ENCODE results near the gene MACO1. TPM values are rescaled to one million over a fixed set of nuclear protein-coding genes. Genes with fewer than 3 reads are reported as not detected.

MACO1 gene
- total RNA-seq, 1 experiment from 2014 or later = 9.8 TPM

DNA sequence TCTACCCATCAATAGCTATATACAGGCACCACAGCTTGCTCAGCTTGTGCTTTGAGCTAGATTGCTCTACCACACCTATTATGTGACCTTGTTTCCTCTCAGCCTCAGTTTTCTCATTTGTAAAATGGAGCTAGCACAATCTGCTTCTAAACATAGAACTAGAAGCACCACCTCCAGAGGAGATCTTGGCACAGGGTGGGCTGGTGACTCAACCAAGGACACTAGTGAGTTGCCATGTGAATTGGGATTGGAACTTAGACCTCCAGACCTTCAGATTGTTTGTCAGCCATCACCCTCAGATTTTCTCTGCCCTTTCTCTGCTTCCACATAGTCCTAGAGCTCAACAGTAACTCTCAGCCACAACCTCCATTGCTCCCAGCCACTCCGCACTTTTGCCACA is 3.0 kb upstream of the MACO1 start:
- Histone ChIP-seq H2AFZ (ENCODE audit: low read depth, low read length, poor library complexity, severe bottlenecking) (no peak overlapping the region), H3K79me2 (ENCODE audit: insufficient read depth, low read length) (no peaks in the 10 kb centered on the region), H3K4me1 (ENCODE audit: control insufficient read depth in 1 of 2, insufficient read depth in 2 of 2, low read length in 2 of 2) (peaks cover 8 to 20% of the 10 kb centered on the region in 2 experiments; a peak in 3 of 4 replicates), H3K9ac (ENCODE audit: low read length) (no peak overlapping the region), H4K20me1 (ENCODE audit: insufficient read depth) (no peaks in the 10 kb centered on the region), H3K27ac (ENCODE audit: low read depth, low read length) (no peak overlapping the region), H3K4me2 (ENCODE audit: low read length) (no peak overlapping the region), H3K27me3 (ENCODE audit: insufficient read depth, low read length) (no peaks in the 10 kb centered on the region), H3K9me2 (ENCODE audit: insufficient read depth) (no peaks in the 10 kb centered on the region), H3K36me3 (ENCODE audit: control insufficient read depth in 1 of 2, insufficient read depth in 2 of 2, low read length in 2 of 2) (no peaks in the 10 kb centered on the region), H3K9me3 (ENCODE audit: control insufficient read depth in 1 of 2, insufficient read depth in 1 of 2, low read depth in 1 of 2, low read length in 2 of 2) (no peaks in the 10 kb centered on the region), H3K4me3 (replicated peaks in 1 of 2; ENCODE audit: low read depth in 1 of 2, low read length in 2 of 2) (no peak overlapping the region)
- DNase-seq (ENCODE audit: low read depth, low spot score) (no peak), ATAC-seq (no peak)
- BruUV-seq (replicated peaks) = no TSS peak
- ChIA-PET RAD21 (ENCODE audit: low non-redundant PET in 1 of 2, low total read pairs in 2 of 2, uncharacterized antibody in 2 of 2, unreplicated experiment in 2 of 2) (no interaction called here), CTCF (no interaction called here), POLR2A (no interaction called here)
- TF ChIP-seq, protein P1, sequence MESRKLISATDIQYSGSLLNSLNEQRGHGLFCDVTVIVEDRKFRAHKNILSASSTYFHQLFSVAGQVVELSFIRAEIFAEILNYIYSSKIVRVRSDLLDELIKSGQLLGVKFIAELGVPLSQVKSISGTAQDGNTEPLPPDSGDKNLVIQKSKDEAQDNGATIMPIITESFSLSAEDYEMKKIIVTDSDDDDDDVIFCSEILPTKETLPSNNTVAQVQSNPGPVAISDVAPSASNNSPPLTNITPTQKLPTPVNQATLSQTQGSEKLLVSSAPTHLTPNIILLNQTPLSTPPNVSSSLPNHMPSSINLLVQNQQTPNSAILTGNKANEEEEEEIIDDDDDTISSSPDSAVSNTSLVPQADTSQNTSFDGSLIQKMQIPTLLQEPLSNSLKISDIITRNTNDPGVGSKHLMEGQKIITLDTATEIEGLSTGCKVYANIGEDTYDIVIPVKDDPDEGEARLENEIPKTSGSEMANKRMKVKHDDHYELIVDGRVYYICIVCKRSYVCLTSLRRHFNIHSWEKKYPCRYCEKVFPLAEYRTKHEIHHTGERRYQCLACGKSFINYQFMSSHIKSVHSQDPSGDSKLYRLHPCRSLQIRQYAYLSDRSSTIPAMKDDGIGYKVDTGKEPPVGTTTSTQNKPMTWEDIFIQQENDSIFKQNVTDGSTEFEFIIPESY (IDR thresholded peaks at IDR 0.05; ENCODE audit: extremely low read depth, insufficient replicate concordance, low read length) = no peak
- TF ChIP-seq, protein P2, sequence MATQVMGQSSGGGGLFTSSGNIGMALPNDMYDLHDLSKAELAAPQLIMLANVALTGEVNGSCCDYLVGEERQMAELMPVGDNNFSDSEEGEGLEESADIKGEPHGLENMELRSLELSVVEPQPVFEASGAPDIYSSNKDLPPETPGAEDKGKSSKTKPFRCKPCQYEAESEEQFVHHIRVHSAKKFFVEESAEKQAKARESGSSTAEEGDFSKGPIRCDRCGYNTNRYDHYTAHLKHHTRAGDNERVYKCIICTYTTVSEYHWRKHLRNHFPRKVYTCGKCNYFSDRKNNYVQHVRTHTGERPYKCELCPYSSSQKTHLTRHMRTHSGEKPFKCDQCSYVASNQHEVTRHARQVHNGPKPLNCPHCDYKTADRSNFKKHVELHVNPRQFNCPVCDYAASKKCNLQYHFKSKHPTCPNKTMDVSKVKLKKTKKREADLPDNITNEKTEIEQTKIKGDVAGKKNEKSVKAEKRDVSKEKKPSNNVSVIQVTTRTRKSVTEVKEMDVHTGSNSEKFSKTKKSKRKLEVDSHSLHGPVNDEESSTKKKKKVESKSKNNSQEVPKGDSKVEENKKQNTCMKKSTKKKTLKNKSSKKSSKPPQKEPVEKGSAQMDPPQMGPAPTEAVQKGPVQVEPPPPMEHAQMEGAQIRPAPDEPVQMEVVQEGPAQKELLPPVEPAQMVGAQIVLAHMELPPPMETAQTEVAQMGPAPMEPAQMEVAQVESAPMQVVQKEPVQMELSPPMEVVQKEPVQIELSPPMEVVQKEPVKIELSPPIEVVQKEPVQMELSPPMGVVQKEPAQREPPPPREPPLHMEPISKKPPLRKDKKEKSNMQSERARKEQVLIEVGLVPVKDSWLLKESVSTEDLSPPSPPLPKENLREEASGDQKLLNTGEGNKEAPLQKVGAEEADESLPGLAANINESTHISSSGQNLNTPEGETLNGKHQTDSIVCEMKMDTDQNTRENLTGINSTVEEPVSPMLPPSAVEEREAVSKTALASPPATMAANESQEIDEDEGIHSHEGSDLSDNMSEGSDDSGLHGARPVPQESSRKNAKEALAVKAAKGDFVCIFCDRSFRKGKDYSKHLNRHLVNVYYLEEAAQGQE (IDR thresholded peaks at IDR 0.05; ENCODE audit: low read depth) = no peak
- TF ChIP-seq ZNF274 (IDR thresholded peaks at IDR 0.05; ENCODE audit: low read depth, low read length) (no peak), ZFX (IDR thresholded peaks at IDR 0.05) (no peak), EZH2 (IDR thresholded peaks at IDR 0.05) (no peak), CEBPB (IDR thresholded peaks at IDR 0.05; ENCODE audit: low read depth) (no peak), FOSL1 (IDR thresholded peaks at IDR 0.05; ENCODE audit: low read depth) (no peak), JUND (IDR thresholded peaks at IDR 0.05) (no peak), POLR2A (IDR thresholded peaks at IDR 0.05; ENCODE audit: borderline replicate concordance, extremely low read depth, insufficient read depth, insufficient read length) (no peak), MAX (IDR thresholded peaks at IDR 0.05) (no peak), SP1 (IDR thresholded peaks at IDR 0.05; ENCODE audit: low read depth) (no peak), EZH2phosphoT487 (IDR thresholded peaks at IDR 0.05; ENCODE audit: borderline replicate concordance) (no peak), CBX3 (IDR thresholded peaks at IDR 0.05; ENCODE audit: low read depth) (no peak), POLR2AphosphoS5 (IDR thresholded peaks at IDR 0.05; ENCODE audit: low read depth, low read length) (no peak), SRF (IDR thresholded peaks at IDR 0.05; ENCODE audit: low read depth) (no peak), YY1 (IDR thresholded peaks at IDR 0.05; ENCODE audit: extremely low read depth, insufficient replicate concordance, low read depth, low read length) (no peak), ELF1 (IDR thresholded peaks at IDR 0.05; ENCODE audit: borderline replicate concordance, low read depth) (no peak)
- TF ChIP-seq, protein P3, sequence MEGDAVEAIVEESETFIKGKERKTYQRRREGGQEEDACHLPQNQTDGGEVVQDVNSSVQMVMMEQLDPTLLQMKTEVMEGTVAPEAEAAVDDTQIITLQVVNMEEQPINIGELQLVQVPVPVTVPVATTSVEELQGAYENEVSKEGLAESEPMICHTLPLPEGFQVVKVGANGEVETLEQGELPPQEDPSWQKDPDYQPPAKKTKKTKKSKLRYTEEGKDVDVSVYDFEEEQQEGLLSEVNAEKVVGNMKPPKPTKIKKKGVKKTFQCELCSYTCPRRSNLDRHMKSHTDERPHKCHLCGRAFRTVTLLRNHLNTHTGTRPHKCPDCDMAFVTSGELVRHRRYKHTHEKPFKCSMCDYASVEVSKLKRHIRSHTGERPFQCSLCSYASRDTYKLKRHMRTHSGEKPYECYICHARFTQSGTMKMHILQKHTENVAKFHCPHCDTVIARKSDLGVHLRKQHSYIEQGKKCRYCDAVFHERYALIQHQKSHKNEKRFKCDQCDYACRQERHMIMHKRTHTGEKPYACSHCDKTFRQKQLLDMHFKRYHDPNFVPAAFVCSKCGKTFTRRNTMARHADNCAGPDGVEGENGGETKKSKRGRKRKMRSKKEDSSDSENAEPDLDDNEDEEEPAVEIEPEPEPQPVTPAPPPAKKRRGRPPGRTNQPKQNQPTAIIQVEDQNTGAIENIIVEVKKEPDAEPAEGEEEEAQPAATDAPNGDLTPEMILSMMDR (IDR thresholded peaks at IDR 0.05 in 2 of 3, conservative IDR thresholded peaks at IDR 0.05 in 1 of 3; ENCODE audit: borderline replicate concordance in 1 of 3, insufficient read depth in 1 of 3, low read depth in 2 of 3, low read length in 2 of 3) = no peak
- intact Hi-C loops (cut with micrococcal nuclease) = no loop called here
